ENCODE results near the gene TMEM94. TPM values are rescaled to one million over a fixed set of nuclear protein-coding genes. Genes with fewer than 3 reads are reported as not detected.
A peak's percentile ranks its signal among the peaks of the same experiment; 100 is the strongest.

The TMEM94 gene
- total RNA-seq, 6 experiments from 2014 or later, result 24.2 to 47.1 (median 29.6) TPM

DNA sequence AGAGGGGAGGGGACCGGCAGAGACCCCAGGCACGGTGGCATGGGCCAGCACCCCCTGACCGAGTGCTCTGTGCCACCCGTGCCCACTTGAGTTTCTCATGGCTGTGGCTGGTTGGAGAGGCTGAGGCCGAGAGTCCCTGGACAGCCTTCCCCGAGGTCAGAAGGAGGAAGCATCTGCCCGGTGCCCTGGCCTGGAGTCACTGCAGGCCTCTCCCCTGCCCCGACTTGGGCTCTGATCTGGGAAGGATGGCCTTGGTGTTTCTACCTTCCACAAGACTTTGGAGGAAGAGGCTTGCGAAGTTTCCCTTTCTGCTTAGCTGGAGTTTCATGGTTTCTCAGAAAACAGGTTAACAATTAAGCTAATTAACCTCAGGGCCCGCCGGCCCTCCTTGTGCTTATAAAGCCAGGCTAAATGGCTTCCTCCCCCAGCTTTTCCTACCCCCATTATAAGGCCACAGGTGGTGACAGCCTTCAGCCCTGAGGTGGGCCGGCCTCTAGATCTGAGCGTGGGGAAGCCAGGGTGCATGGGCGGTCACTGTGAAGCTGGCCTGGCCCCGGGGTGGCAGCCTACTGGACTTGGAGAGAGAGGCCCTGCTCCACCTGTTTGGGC lies 86.4 kb downstream of the TMEM94 start:
- peak in 1 of 4 donors; percentile 19 for ATAC-seq
- no peak for TF ChIP-seq POLR2A (IDR thresholded peaks at IDR 0.05)
- TF ChIP-seq, protein P1, sequence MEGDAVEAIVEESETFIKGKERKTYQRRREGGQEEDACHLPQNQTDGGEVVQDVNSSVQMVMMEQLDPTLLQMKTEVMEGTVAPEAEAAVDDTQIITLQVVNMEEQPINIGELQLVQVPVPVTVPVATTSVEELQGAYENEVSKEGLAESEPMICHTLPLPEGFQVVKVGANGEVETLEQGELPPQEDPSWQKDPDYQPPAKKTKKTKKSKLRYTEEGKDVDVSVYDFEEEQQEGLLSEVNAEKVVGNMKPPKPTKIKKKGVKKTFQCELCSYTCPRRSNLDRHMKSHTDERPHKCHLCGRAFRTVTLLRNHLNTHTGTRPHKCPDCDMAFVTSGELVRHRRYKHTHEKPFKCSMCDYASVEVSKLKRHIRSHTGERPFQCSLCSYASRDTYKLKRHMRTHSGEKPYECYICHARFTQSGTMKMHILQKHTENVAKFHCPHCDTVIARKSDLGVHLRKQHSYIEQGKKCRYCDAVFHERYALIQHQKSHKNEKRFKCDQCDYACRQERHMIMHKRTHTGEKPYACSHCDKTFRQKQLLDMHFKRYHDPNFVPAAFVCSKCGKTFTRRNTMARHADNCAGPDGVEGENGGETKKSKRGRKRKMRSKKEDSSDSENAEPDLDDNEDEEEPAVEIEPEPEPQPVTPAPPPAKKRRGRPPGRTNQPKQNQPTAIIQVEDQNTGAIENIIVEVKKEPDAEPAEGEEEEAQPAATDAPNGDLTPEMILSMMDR (IDR thresholded peaks at IDR 0.05), result no peak
- intact Hi-C loops (cut with DNase I), result no loop called here
- no peak overlapping the region for H3K4me3 ChIP-seq
- no CpG with 5 or more reads among the region's 15 CpGs for WGBS (ENCODE audit: insufficient coverage, low coverage, low lambda C conversion rate, missing lambda C conversion rate)
- H3K4me1 ChIP-seq, result peaks cover 0 to 39% (median 2%) of the 10 kb centered on the region in 4 donors
- H3K27me3 ChIP-seq, result no peaks in the 10 kb centered on the region
- H3K9me3 ChIP-seq, result no peaks in the 10 kb centered on the region
- H3K36me3 ChIP-seq, result no peaks in the 10 kb centered on the region
- no peak overlapping the region for H3K27ac ChIP-seq
- DNase-seq, result no peak

- ATAC-seq, result no peak
- Histone ChIP-seq H3K27me3 (no peaks in the 10 kb centered on the region), H3K4me3 (no peak overlapping the region), H3K36me3 (no peaks in the 10 kb centered on the region), H3K4me1 (peaks cover 0 to 25% (median 2%) of the 10 kb centered on the region in 4 donors), H3K27ac (no peak overlapping the region), H3K9me3 (no peaks in the 10 kb centered on the region)
- 63% methylated on average over 3 of the region's 8 CpGs for WGBS (ENCODE audit: insufficient coverage, low coverage, low lambda C conversion rate, missing lambda C conversion rate)
- no peak for DNase-seq
- intact Hi-C loops (cut with DNase I), result no loop called here
- TF ChIP-seq POLR2A (IDR thresholded peaks at IDR 0.05), result no peak
- TF ChIP-seq, protein P1 (IDR thresholded peaks at IDR 0.05), result no peak
These were observed 87.8 kb downstream of the TMEM94 start for GRCh38 chr17:75544250-75544649.

DNA sequence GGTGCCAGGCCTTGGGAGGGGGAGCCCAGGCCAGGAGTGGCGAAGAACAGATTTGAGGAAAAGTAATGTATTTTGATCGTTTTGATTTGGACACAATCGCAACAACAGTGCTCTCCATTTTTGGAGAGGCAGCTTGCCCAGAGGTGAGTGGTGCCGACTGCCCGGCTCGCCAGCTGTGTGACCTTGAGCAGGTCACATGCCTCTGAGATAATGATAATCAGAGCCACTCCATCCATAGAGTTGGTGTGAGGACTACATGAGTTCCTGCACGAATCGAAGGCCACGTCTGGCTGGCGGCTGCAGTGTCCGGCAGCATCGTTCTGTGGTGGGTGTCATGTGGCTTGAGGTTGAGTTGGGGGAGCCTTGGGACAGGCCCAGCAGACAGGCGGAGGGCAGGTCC lies 89.7 kb downstream of the TMEM94 start:
- no peak for DNase-seq
- Histone ChIP-seq H3K4me3 (no peak overlapping the region), H3K27ac (no peak overlapping the region), H3K27me3 (no peaks in the 10 kb centered on the region), H3K36me3 (no peaks in the 10 kb centered on the region), H3K9me3 (no peaks in the 10 kb centered on the region), H3K4me1 (peaks cover 0 to 18% (median 2%) of the 10 kb centered on the region in 4 donors)
- no peak for TF ChIP-seq POLR2A (IDR thresholded peaks at IDR 0.05)
- TF ChIP-seq, protein P1 (IDR thresholded peaks at IDR 0.05), result no peak
- WGBS (ENCODE audit: insufficient coverage, low coverage, low lambda C conversion rate, missing lambda C conversion rate), result 75% methylated on average over 9 of the region's 13 CpGs
- intact Hi-C loops (cut with DNase I), result no loop called here
- ATAC-seq, result peak in 1 of 4 donors; percentile 21

GRCh38 chr17:75547091-75547490 lies 90.7 kb downstream of the TMEM94 start:
- Histone ChIP-seq H3K27me3 (no peaks in the 10 kb centered on the region), H3K9me3 (no peaks in the 10 kb centered on the region), H3K4me1 (peaks cover 0 to 12% (median 2%) of the 10 kb centered on the region in 4 donors), H3K36me3 (no peaks in the 10 kb centered on the region), H3K27ac (no peak overlapping the region), H3K4me3 (no peak overlapping the region)
- WGBS (ENCODE audit: insufficient coverage, low coverage, low lambda C conversion rate, missing lambda C conversion rate), result 97% methylated on average over 5 of the region's 9 CpGs
- no peak for ATAC-seq
- DNase-seq, result no peak
- TF ChIP-seq POLR2A (IDR thresholded peaks at IDR 0.05), result no peak
- TF ChIP-seq, protein P1 (IDR thresholded peaks at IDR 0.05), result no peak
- intact Hi-C loops (cut with DNase I), result no loop called here
